ENCODE measurements around the gene IGSF23.

Gene IGSF23

GRCh38 chr19:44571830-44572580, 41.4 kb upstream of the IGSF23 start:
- H3K27ac ChIP-seq = no peak overlapping the region
- no peak for DNase-seq (ENCODE audit: low spot score)
- ChIA-PET POLR2A (ENCODE audit: low non-redundant PET) (no interaction called here), CTCF (interaction anchor here (0.5 to 1.8 kb wide), 3 partner anchors 39 to 177 kb away, joined by 3 to 7 read pairs (median 3); no protein-coding TSS in a partner anchor)
- no peak for TF ChIP-seq CTCF (conservative IDR thresholded peaks at IDR 0.05; ENCODE audit: low read depth)

DNA sequence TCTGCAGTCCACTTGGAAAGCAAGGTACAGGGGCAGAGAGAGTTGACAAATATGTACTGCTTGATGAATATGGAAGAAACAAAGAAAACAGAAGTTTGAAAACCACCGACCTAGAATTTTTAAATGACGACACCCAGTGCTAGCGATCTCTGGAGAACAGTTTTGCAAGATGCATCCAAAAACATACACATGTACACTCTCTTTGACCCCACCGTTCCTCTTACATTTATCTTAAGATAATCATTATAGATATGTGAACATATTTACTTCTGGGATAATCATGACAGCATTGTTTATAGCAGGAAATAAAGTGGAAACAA, 40.8 kb upstream of the IGSF23 start:
- CTCF ChIA-PET = no interaction called here

DNA sequence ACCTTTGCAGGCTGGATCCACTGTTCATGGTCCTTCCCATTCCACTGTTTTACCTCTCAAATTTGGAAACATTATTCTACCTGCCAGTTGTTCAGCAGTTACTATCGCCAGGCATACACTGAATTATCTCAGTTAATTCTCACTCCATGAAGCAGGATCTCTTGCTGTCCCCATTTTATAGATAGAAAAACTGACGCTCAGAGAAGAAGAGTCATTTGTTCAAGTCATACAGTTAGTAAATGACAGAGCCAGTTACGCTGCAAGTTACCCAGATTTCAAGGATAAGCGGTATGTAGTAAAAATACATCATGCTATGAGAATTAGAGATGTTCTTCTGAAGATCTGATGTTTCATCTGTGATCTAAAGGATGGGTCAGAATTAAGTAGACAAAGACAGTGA, 40.2 kb upstream of the IGSF23 start:
- TF ChIP-seq CTCF (conservative IDR thresholded peaks at IDR 0.05; ENCODE audit: low read depth) = no peak
- ChIA-PET POLR2A (ENCODE audit: low non-redundant PET) (no interaction called here), CTCF (no interaction called here)
- no peak overlapping the region for H3K27ac ChIP-seq
- no peak for DNase-seq (ENCODE audit: low spot score)

More for the DNA sequence above, 40.8 kb upstream of the IGSF23 start:
- TF ChIP-seq CTCF (conservative IDR thresholded peaks at IDR 0.05; ENCODE audit: low read depth) = no peak
- no peak overlapping the region for H3K27ac ChIP-seq
- no peak for DNase-seq (ENCODE audit: low spot score)
- POLR2A ChIA-PET (ENCODE audit: low non-redundant PET) = no interaction called here

DNA sequence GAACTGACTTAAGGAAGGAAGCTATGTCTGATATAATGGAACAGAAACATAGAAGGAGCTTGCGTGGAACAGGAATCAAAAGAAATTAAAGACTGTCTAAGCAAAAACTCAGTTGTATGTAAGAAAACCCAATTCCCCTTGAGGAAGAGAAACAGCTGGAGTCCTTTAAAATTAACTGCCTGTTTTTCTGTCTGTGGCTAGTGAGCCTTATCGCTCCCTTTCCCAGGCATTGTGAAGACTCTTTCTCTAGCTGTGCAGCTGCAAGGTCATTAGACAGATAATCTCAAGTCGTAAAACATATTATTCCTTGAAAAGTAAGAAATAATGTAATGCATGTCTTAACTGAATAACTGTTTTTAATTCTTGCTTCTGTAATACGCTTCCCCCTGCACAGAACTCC, 39.7 kb upstream of the IGSF23 start:
- ChIA-PET CTCF (no interaction called here), POLR2A (ENCODE audit: low non-redundant PET) (no interaction called here)
- H3K27ac ChIP-seq = no peak overlapping the region
- no peak for DNase-seq (ENCODE audit: low spot score)
- TF ChIP-seq CTCF (conservative IDR thresholded peaks at IDR 0.05; ENCODE audit: low read depth) = no peak

GRCh38 chr19:44574186-44574950, 39.0 kb upstream of the IGSF23 start:
- POLR2A ChIA-PET (ENCODE audit: low non-redundant PET) = no interaction called here
- H3K27ac ChIP-seq = no peak overlapping the region
- TF ChIP-seq CTCF (conservative IDR thresholded peaks at IDR 0.05; ENCODE audit: low read depth) = no peak
- CTCF ChIA-PET = interaction anchor here (1.0 kb wide), 1 partner anchor 82 kb away, joined by 4 read pairs; no protein-coding TSS in a partner anchor
- no peak for DNase-seq (ENCODE audit: low spot score)

GRCh38 chr19:44575116-44575700, 38.2 kb upstream of the IGSF23 start:
- H3K27ac ChIP-seq = no peak overlapping the region
- CTCF ChIA-PET = interaction anchor here (1.0 kb wide), 1 partner anchor 82 kb away, joined by 4 read pairs; no protein-coding TSS in a partner anchor
- POLR2A ChIA-PET (ENCODE audit: low non-redundant PET) = no interaction called here
- no peak for TF ChIP-seq CTCF (conservative IDR thresholded peaks at IDR 0.05; ENCODE audit: low read depth)
- no peak for DNase-seq (ENCODE audit: low spot score)

Data from RWPE1 (cell line).